Activated naive CD8-positive, alpha-beta T cell (primary cell): ENCODE data around the gene NXPE2.
"Not testable (repeated sequence)": the region's sequence is repeated elsewhere in the genome, so short reads cannot be mapped to it uniquely, and the experiment has no call there.

ENCODE experiments used
- H3K27ac Mint-ChIP-seq: one replicate; pipeline ENCODE4 v1.8.0; 2021; ENCODE audit warnings: mixed read lengths
- H3K27me3 Mint-ChIP-seq: one replicate; pipeline ENCODE4 v1.8.0; 2021; ENCODE audit warnings: mixed read lengths
- H3K36me3 Mint-ChIP-seq: one replicate; pipeline ENCODE4 v1.8.0; 2021; ENCODE audit warnings: mixed read lengths
- H3K4me1 Mint-ChIP-seq: one replicate; pipeline ENCODE4 v1.8.0; 2021; ENCODE audit warnings: low read depth, mixed read lengths
- H3K4me3 Mint-ChIP-seq: one replicate; pipeline ENCODE4 v1.8.0; 2021; ENCODE audit warnings: mild to moderate bottlenecking, mixed read lengths
- H3K9me3 Mint-ChIP-seq: one replicate; pipeline ENCODE4 v1.8.0; 2021; ENCODE audit warnings: low read depth, mixed read lengths

Gene NXPE2

GRCh38 chr11:114678125-114679036 is at the start of gene NXPE2:
Gene NXPE2, plus strand, starts transcription at chr11:114678527. Its CDS starts 49 bp downstream, at chr11:114678576.
- Mint-ChIP-seq H3K4me3 (no peak within 1 kb of the TSS), H3K36me3 (no peaks in the 10 kb centered on the region), H3K4me1 (no peaks in the 10 kb centered on the region), H3K27ac (no peak within 1 kb of the TSS), H3K27me3 (no peaks in the 10 kb centered on the region), H3K9me3 (no peaks in the 10 kb centered on the region)

GRCh38 chr11:114631445-114631965 is 46.8 kb upstream of the NXPE2 start:
- not testable (repeated sequence) for H3K4me3 Mint-ChIP-seq, H3K9me3 Mint-ChIP-seq, H3K27ac Mint-ChIP-seq, H3K36me3 Mint-ChIP-seq, H3K27me3 Mint-ChIP-seq, H3K4me1 Mint-ChIP-seq

- H3K36me3 Mint-ChIP-seq, H3K4me1 Mint-ChIP-seq, H3K27ac Mint-ChIP-seq, H3K9me3 Mint-ChIP-seq, H3K4me3 Mint-ChIP-seq, H3K27me3 Mint-ChIP-seq: not testable (repeated sequence)
Observed at GRCh38 chr11:114639440-114639839, 38.9 kb upstream of the NXPE2 start.

GRCh38 chr11:114650661-114651060 is 27.7 kb upstream of the NXPE2 start:
- H3K27me3 Mint-ChIP-seq = peaks cover 5% of the 10 kb centered on the region
- no peaks in the 10 kb centered on the region for H3K9me3 Mint-ChIP-seq
- H3K4me3 Mint-ChIP-seq = no peak overlapping the region
- no peaks in the 10 kb centered on the region for H3K36me3 Mint-ChIP-seq
- H3K27ac Mint-ChIP-seq = no peak overlapping the region
- no peaks in the 10 kb centered on the region for H3K4me1 Mint-ChIP-seq

- Mint-ChIP-seq H3K27ac (no peak overlapping the region), H3K27me3 (peaks cover 5% of the 10 kb centered on the region), H3K4me1 (no peaks in the 10 kb centered on the region), H3K4me3 (no peak overlapping the region), H3K9me3 (no peaks in the 10 kb centered on the region), H3K36me3 (no peaks in the 10 kb centered on the region)
Observed at GRCh38 chr11:114651145-114651718, 27.1 kb upstream of the NXPE2 start.

GRCh38 chr11:114653148-114653547 is 25.2 kb upstream of the NXPE2 start:
- H3K36me3 Mint-ChIP-seq = no peaks in the 10 kb centered on the region
- no peaks in the 10 kb centered on the region for H3K9me3 Mint-ChIP-seq
- H3K27me3 Mint-ChIP-seq = peaks cover 9% of the 10 kb centered on the region
- H3K27ac Mint-ChIP-seq = no peak overlapping the region
- no peaks in the 10 kb centered on the region for H3K4me1 Mint-ChIP-seq
- H3K4me3 Mint-ChIP-seq = no peak overlapping the region

GRCh38 chr11:114664641-114665040 is 13.7 kb upstream of the NXPE2 start:
- H3K36me3 Mint-ChIP-seq = no peaks in the 10 kb centered on the region
- no peak overlapping the region for H3K4me3 Mint-ChIP-seq
- no peak overlapping the region for H3K27ac Mint-ChIP-seq
- no peaks in the 10 kb centered on the region for H3K27me3 Mint-ChIP-seq
- no peaks in the 10 kb centered on the region for H3K4me1 Mint-ChIP-seq
- no peaks in the 10 kb centered on the region for H3K9me3 Mint-ChIP-seq

GRCh38 chr11:114666760-114667159 is 11.6 kb upstream of the NXPE2 start:
- Mint-ChIP-seq H3K36me3 (no peaks in the 10 kb centered on the region), H3K27me3 (no peaks in the 10 kb centered on the region), H3K4me3 (no peak overlapping the region), H3K9me3 (peaks cover 6% of the 10 kb centered on the region), H3K4me1 (no peaks in the 10 kb centered on the region), H3K27ac (no peak overlapping the region)

- no peak overlapping the region for H3K4me3 Mint-ChIP-seq
- no peaks in the 10 kb centered on the region for H3K27me3 Mint-ChIP-seq
- no peak overlapping the region for H3K27ac Mint-ChIP-seq
- H3K9me3 Mint-ChIP-seq = peaks cover 6% of the 10 kb centered on the region
- no peaks in the 10 kb centered on the region for H3K4me1 Mint-ChIP-seq
- H3K36me3 Mint-ChIP-seq = no peaks in the 10 kb centered on the region
Observed at GRCh38 chr11:114668109-114668508, 10.2 kb upstream of the NXPE2 start.

GRCh38 chr11:114673661-114674060 is 4.7 kb upstream of the NXPE2 start:
- no peaks in the 10 kb centered on the region for H3K27me3 Mint-ChIP-seq
- H3K9me3 Mint-ChIP-seq = peaks cover 6% of the 10 kb centered on the region
- H3K36me3 Mint-ChIP-seq = no peaks in the 10 kb centered on the region
- no peaks in the 10 kb centered on the region for H3K4me1 Mint-ChIP-seq
- H3K4me3 Mint-ChIP-seq = no peak overlapping the region
- no peak overlapping the region for H3K27ac Mint-ChIP-seq

GRCh38 chr11:114679505-114679904 is 1.2 kb downstream of the NXPE2 start:
- peaks cover 5% of the 10 kb centered on the region for H3K9me3 Mint-ChIP-seq
- no peak overlapping the region for H3K27ac Mint-ChIP-seq
- H3K4me3 Mint-ChIP-seq = no peak overlapping the region
- H3K36me3 Mint-ChIP-seq = no peaks in the 10 kb centered on the region
- H3K27me3 Mint-ChIP-seq = no peaks in the 10 kb centered on the region
- no peaks in the 10 kb centered on the region for H3K4me1 Mint-ChIP-seq

GRCh38 chr11:114683007-114683406 is 4.7 kb downstream of the NXPE2 start:
- Mint-ChIP-seq H3K36me3 (no peaks in the 10 kb centered on the region), H3K4me1 (no peaks in the 10 kb centered on the region), H3K9me3 (peaks cover 5% of the 10 kb centered on the region), H3K4me3 (no peak overlapping the region), H3K27ac (no peak overlapping the region), H3K27me3 (no peaks in the 10 kb centered on the region)

GRCh38 chr11:114684636-114685035 is 6.3 kb downstream of the NXPE2 start:
- Mint-ChIP-seq H3K36me3 (no peaks in the 10 kb centered on the region), H3K27me3 (no peaks in the 10 kb centered on the region), H3K9me3 (peaks cover 5% of the 10 kb centered on the region), H3K27ac (no peak overlapping the region), H3K4me1 (no peaks in the 10 kb centered on the region), H3K4me3 (no peak overlapping the region)

GRCh38 chr11:114685097-114685496 is 6.8 kb downstream of the NXPE2 start:
- Mint-ChIP-seq H3K27ac (no peak overlapping the region), H3K9me3 (peaks cover 5% of the 10 kb centered on the region), H3K4me1 (no peaks in the 10 kb centered on the region), H3K36me3 (no peaks in the 10 kb centered on the region), H3K4me3 (no peak overlapping the region), H3K27me3 (no peaks in the 10 kb centered on the region)

- peaks cover 4% of the 10 kb centered on the region for H3K27me3 Mint-ChIP-seq
- peaks cover 5% of the 10 kb centered on the region for H3K9me3 Mint-ChIP-seq
- no peak overlapping the region for H3K4me3 Mint-ChIP-seq
- H3K36me3 Mint-ChIP-seq = no peaks in the 10 kb centered on the region
- no peak overlapping the region for H3K27ac Mint-ChIP-seq
- no peaks in the 10 kb centered on the region for H3K4me1 Mint-ChIP-seq
Observed at GRCh38 chr11:114705280-114706024, 27.1 kb downstream of the NXPE2 start.
